ENCODE measurements around the gene FOXP1.

Gene FOXP1

GRCh38 chr3:71618538-71618937, 35.0 kb upstream of the FOXP1 start:
- no peak for DNase-seq (ENCODE audit: low read depth)
- H3K4me3 ChIP-seq (ENCODE audit: control insufficient read depth, low read depth, low read length): no peak overlapping the region
- TF ChIP-seq, protein P1, sequence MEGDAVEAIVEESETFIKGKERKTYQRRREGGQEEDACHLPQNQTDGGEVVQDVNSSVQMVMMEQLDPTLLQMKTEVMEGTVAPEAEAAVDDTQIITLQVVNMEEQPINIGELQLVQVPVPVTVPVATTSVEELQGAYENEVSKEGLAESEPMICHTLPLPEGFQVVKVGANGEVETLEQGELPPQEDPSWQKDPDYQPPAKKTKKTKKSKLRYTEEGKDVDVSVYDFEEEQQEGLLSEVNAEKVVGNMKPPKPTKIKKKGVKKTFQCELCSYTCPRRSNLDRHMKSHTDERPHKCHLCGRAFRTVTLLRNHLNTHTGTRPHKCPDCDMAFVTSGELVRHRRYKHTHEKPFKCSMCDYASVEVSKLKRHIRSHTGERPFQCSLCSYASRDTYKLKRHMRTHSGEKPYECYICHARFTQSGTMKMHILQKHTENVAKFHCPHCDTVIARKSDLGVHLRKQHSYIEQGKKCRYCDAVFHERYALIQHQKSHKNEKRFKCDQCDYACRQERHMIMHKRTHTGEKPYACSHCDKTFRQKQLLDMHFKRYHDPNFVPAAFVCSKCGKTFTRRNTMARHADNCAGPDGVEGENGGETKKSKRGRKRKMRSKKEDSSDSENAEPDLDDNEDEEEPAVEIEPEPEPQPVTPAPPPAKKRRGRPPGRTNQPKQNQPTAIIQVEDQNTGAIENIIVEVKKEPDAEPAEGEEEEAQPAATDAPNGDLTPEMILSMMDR (conservative IDR thresholded peaks at IDR 0.05; ENCODE audit: control insufficient read depth, insufficient read depth, low read depth, low read length): no peak

- TF ChIP-seq, protein P1 (conservative IDR thresholded peaks at IDR 0.05; ENCODE audit: control insufficient read depth, insufficient read depth, low read depth, low read length): no peak
- no peak overlapping the region for H3K4me3 ChIP-seq (ENCODE audit: control insufficient read depth, low read depth, low read length)
- no peak for DNase-seq (ENCODE audit: low read depth)
Observed at GRCh38 chr3:71616571-71617021, 33.1 kb upstream of the FOXP1 start.

- no peak overlapping the region for H3K4me3 ChIP-seq (ENCODE audit: control insufficient read depth, low read depth, low read length)
- DNase-seq (ENCODE audit: low read depth): no peak
- TF ChIP-seq, protein P1 (conservative IDR thresholded peaks at IDR 0.05; ENCODE audit: control insufficient read depth, insufficient read depth, low read depth, low read length): no peak
Observed at GRCh38 chr3:71614869-71615268, 31.3 kb upstream of the FOXP1 start.

DNA sequence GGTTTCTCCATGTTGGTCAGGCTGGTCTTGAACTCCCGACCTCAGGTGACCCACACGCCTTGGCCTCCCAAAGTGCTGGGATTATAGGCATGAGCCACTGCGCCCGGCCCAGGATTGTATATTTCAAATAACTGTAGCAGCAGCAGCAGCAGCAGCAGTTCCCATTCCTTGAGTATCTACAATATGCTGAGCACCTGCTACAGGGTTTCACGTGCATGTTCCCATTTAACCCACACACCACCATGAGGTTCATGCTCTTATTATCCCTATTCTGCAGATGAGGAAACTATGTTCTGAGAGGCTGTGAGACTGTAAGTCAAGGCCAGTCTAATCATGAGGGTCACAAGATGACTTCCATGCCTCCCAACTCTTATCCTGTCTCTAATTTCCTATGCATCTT, 30.9 kb upstream of the FOXP1 start:
- TF ChIP-seq, protein P1 (conservative IDR thresholded peaks at IDR 0.05; ENCODE audit: control insufficient read depth, insufficient read depth, low read depth, low read length): no peak
- no peak for DNase-seq (ENCODE audit: low read depth)
- no peak overlapping the region for H3K4me3 ChIP-seq (ENCODE audit: control insufficient read depth, low read depth, low read length)

GRCh38 chr3:71611099-71611498, 27.6 kb upstream of the FOXP1 start:
- H3K4me3 ChIP-seq (ENCODE audit: control insufficient read depth, low read depth, low read length): no peak overlapping the region
- TF ChIP-seq, protein P1 (conservative IDR thresholded peaks at IDR 0.05; ENCODE audit: control insufficient read depth, insufficient read depth, low read depth, low read length): no peak
- DNase-seq (ENCODE audit: low read depth): no peak

GRCh38 chr3:71607364-71607763, 23.8 kb upstream of the FOXP1 start:
- TF ChIP-seq, protein P1 (conservative IDR thresholded peaks at IDR 0.05; ENCODE audit: control insufficient read depth, insufficient read depth, low read depth, low read length): no peak
- DNase-seq (ENCODE audit: low read depth): no peak
- H3K4me3 ChIP-seq (ENCODE audit: control insufficient read depth, low read depth, low read length): no peak overlapping the region

DNA sequence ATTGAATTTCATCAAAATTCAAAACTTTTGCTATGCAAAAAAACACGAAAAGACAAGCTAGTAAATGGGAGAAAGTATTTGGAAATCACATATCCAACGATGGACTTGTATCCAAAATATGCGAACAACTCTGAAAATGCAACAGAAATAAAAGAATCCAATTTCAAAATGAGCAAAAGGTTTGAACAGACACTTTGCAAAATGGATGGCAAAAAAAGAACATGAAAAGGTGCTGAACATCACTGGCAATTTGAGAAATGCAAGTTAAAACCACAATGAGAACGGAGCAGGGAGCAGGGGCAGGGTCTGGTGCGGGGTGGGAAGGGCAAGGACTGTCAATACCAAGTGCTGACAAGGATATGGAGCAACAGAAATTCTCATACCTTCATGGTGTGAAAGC, 23.1 kb upstream of the FOXP1 start:
- H3K4me3 ChIP-seq (ENCODE audit: control insufficient read depth, low read depth, low read length): no peak overlapping the region
- TF ChIP-seq, protein P1 (conservative IDR thresholded peaks at IDR 0.05; ENCODE audit: control insufficient read depth, insufficient read depth, low read depth, low read length): no peak
- DNase-seq (ENCODE audit: low read depth): no peak
